H1 (cell line): Measurements from ENCODE around the gene BRD9. TPM values are rescaled to one million over a fixed set of nuclear protein-coding genes. Genes with fewer than 3 reads are reported as not detected.

Experiments
- ATF2 ChIP-seq: IDR thresholded peaks from 2 replicates; pipeline ENCODE4 v1.6.1; 2012; ENCODE audit warnings: low read length, inconsistent platforms
- CEBPB ChIP-seq: IDR thresholded peaks from 2 replicates; pipeline ENCODE4 v1.6.1; 2012; ENCODE audit warnings: low read depth, low read length
- CHD1 ChIP-seq: IDR thresholded peaks from 2 replicates; pipeline ENCODE4 v1.6.1; 2012; ENCODE audit warnings: low read depth, low read length, improper control_type of control experiment
- EZH2 ChIP-seq: fragments of 200-600 bp; sonication (generic); IDR thresholded peaks from 2 replicates; pipeline ENCODE4 v1.7.1; 2012; ENCODE audit warnings: low read depth, mild to moderate bottlenecking, moderate library complexity, low read length, inconsistent platforms; ENCODE audit not compliant: severe bottlenecking
- KDM4A ChIP-seq: IDR thresholded peaks from one replicate; pipeline ENCODE4 v1.7.1; 2012; ENCODE audit warnings: low read depth, mild to moderate bottlenecking, moderate library complexity, low read length, inconsistent platforms; ENCODE audit not compliant: severe bottlenecking
- NANOG ChIP-seq: IDR thresholded peaks from 2 replicates; pipeline ENCODE4 v1.6.1; 2011; ENCODE audit warnings: low read length, low read depth, mild to moderate bottlenecking, inconsistent platforms; ENCODE audit not compliant: insufficient read depth, poor library complexity, severe bottlenecking
- POU5F1 ChIP-seq: IDR thresholded peaks from 2 replicates; pipeline ENCODE4 v1.6.1; 2011; ENCODE audit warnings: low read depth, mild to moderate bottlenecking, low read length, moderate library complexity
- SP1 ChIP-seq: IDR thresholded peaks from 2 replicates; pipeline ENCODE4 v1.6.1; 2011; ENCODE audit warnings: low read depth, low read length
- SP4 ChIP-seq: IDR thresholded peaks from 2 replicates; pipeline ENCODE4 v1.6.1; 2012; ENCODE audit warnings: low read length, inconsistent platforms
- polyA plus RNA-seq, 7 experiments: library from polyadenylated mRNA; depleted of rRNA in 3 of 7; stranded (reverse) in 5 of 7; unstranded in 2 of 7; fragments of >200 nt in 5 of 7; fragments of 200-250 nt in 2 of 7; gene quantifications; 1 replicate in 5 of 7; 2 replicates in 1 of 7; 4 replicates in 1 of 7; pipeline versions ENCODE4 v1.2.1 to v1.2.3, GENCODE V29; 2011 to 2013; ENCODE audit warnings: missing spikeins in 2 of 7, mixed read lengths in 2 of 7
- total RNA-seq: library from RNA; stranded (reverse); fragmentation: NEBNext Ultra II Directional; extraction: Animal tissue kit (Norgen Biotek cat#: 25700); gene quantifications from 2 replicates; pipeline ENCODE4 v1.2.1, GENCODE V29; 2021

Gene BRD9
- total and polyA plus RNA-seq, 2 of the 8 experiments (the other 6 are each of a cell fraction or from before 2014, with no cell fraction given): 9.3 to 49.4 TPM

GRCh38 chr5:852431-853401 is 39.9 kb downstream of the BRD9 start (continued):
- TF ChIP-seq CEBPB (no peak), NANOG (no peak), KDM4A (no peak), SP1 (no peak), ATF2 (no peak), SP4 (no peak), POU5F1 (no peak), EZH2 (no peak), CHD1 (no peak)
